K562 (cell line): ENCODE results near the gene PDE8A. TPM values are rescaled to one million over a fixed set of nuclear protein-coding genes. Genes with fewer than 3 reads are reported as not detected.

Source experiments
- ATAC-seq: fragments of 200-7000 bp; cut with Tn5 transposase; 3 replicates; pipeline ENCODE4 v1.9.1; 2020; ENCODE audit warnings: moderate library complexity
- BruUV-seq: library from RNA; stranded (reverse); fragments of 400-500 nt; replicated peaks from 2 replicates; lab custom pipeline; 2021; lab: Mats Ljungman, UMichigan
- CTCF ChIA-PET: fragments of 300-600 bp; formaldehyde crosslinking; extraction: SDS; loops from one replicate; lab custom pipeline; 2021; ENCODE audit warnings: low intra/inter-chr PET ratio; lab: Yijun Ruan, JAX
- POLR2A ChIA-PET: fragments of 300-600, 350-650 bp; sonication (Branson Sonifier 250); formaldehyde crosslinking; extraction: SDS; loops from one replicate; lab custom pipeline; 2021; ENCODE audit warnings: antibody characterized with exemption, inconsistent platforms; lab: Yijun Ruan, JAX
- DNase-seq, 4 experiments: peaks; one replicate each; pipeline versions ENCODE4 v3.0.0 to v3.0.0-alpha.2; 2011 to 2018; ENCODE audit warnings: low spot score in 3 of 4, mixed read lengths in 3 of 4; ENCODE audit errors: extremely low read depth in 1 of 4
- FAIRE-seq: peaks from 2 replicates; lab custom pipeline; 2011; peaks lifted over from hg19 to GRCh38; lab: Jason Lieb, UNC
- H2AFZ ChIP-seq: 2 replicates; pipeline ENCODE4 v1.6.0; 2011; ENCODE audit warnings: low read depth, low read length, control low read depth, inconsistent platforms
- H3K27ac ChIP-seq: fragments of 200-600 bp; 3 replicates; pipeline ENCODE4 v1.8.0; 2011; ENCODE audit warnings: low read depth, mild to moderate bottlenecking, control low read depth, inconsistent platforms, low read length, moderate library complexity, mixed read lengths; ENCODE audit errors: extremely low read depth
- H3K27me3 ChIP-seq, 2 experiments: fragments of 300-600 bp in 1 of 2; 2 replicates in 1 of 2; 3 replicates in 1 of 2; pipeline versions ENCODE4 v1.6.0 to v1.8.0; 2011; ENCODE audit warnings: inconsistent platforms in 2 of 2, low read length in 2 of 2, mild to moderate bottlenecking in 1 of 2, mixed read lengths in 1 of 2, moderate library complexity in 1 of 2; ENCODE audit not compliant: control insufficient read depth in 2 of 2, insufficient read depth in 2 of 2
- H3K36me3 ChIP-seq: fragments of 300-600 bp; 3 replicates; pipeline ENCODE4 v1.8.0; 2011; ENCODE audit warnings: mild to moderate bottlenecking, low read length, inconsistent platforms; ENCODE audit not compliant: control insufficient read depth, insufficient read depth
- H3K4me1 ChIP-seq, 2 experiments: fragments of 200-600 bp in 1 of 2; replicated peaks in 1 of 2; 2 replicates in 1 of 2; 3 replicates in 1 of 2; pipeline versions ENCODE4 v1.5.1 to v1.8.0; 2011; ENCODE audit warnings: inconsistent platforms in 2 of 2, low read length in 2 of 2, mild to moderate bottlenecking in 1 of 2, mixed read lengths in 1 of 2, moderate library complexity in 1 of 2; ENCODE audit not compliant: control insufficient read depth in 2 of 2, insufficient read depth in 2 of 2
- H3K4me2 ChIP-seq: 2 replicates; pipeline ENCODE4 v1.6.1; 2011; ENCODE audit warnings: low read length, control low read depth, inconsistent platforms, mixed read lengths; ENCODE audit not compliant: insufficient read depth
- H3K4me3 ChIP-seq: fragments of 200-600 bp; sonication (generic), shearing (Covaris generic); 2 replicates; pipeline ENCODE4 v1.5.1; 2016; ENCODE audit warnings: control low read depth, inconsistent platforms
- H3K79me2 ChIP-seq: fragments of 200-600 bp; 3 replicates; pipeline ENCODE4 v1.8.0; 2011; ENCODE audit warnings: low read length, inconsistent platforms; ENCODE audit not compliant: control insufficient read depth, insufficient read depth
- H3K9ac ChIP-seq, 2 experiments: 2 replicates each; pipeline versions ENCODE4 v1.6.0 to v1.6.1; 2011; ENCODE audit warnings: low read depth in 2 of 2, low read length in 2 of 2, control low read depth in 1 of 2, inconsistent platforms in 1 of 2, mild to moderate bottlenecking in 1 of 2, mixed read lengths in 1 of 2; ENCODE audit not compliant: insufficient read depth in 1 of 2
- H3K9me1 ChIP-seq: one replicate; pipeline ENCODE4 v1.6.0; 2011; ENCODE audit warnings: inconsistent platforms, mild to moderate bottlenecking, low read length, moderate library complexity; ENCODE audit not compliant: control insufficient read depth, insufficient read depth
- H3K9me3 ChIP-seq: replicated peaks from 2 replicates; pipeline ENCODE4 v1.5.1; 2011; ENCODE audit warnings: low read depth, low read length, inconsistent platforms; ENCODE audit not compliant: control insufficient read depth, insufficient read depth
- H4K20me1 ChIP-seq: replicated peaks from 2 replicates; pipeline ENCODE4 v1.6.1; 2011; ENCODE audit warnings: low read length, inconsistent platforms, mixed read lengths; ENCODE audit not compliant: control insufficient read depth, insufficient read depth
- CBX2 ChIP-seq: fragments of 200-600 bp; sonication (generic); IDR thresholded peaks from one replicate; pipeline ENCODE4 v1.6.1; 2012; ENCODE audit warnings: mild to moderate bottlenecking, low read length, inconsistent platforms; ENCODE audit not compliant: insufficient read depth, poor library complexity, severe bottlenecking
- CEBPG ChIP-seq, 3 experiments: fragments of 200-800 bp in 1 of 3; sonication (Bioruptor generic) in 1 of 3; sonication (generic) in 1 of 3; formaldehyde crosslinking in 1 of 3; IDR thresholded peaks in 2 of 3; conservative IDR thresholded peaks in 1 of 3; 2 replicates each; pipeline versions ENCODE4 v1.6.1 to v1.8.0; 2016 to 2022; ENCODE audit warnings: missing compliant biosample characterization in 2 of 3, missing genetic modification characterization in 2 of 3, mild to moderate bottlenecking in 1 of 3, missing genetic modification reagents in 1 of 3
- GABPB1 ChIP-seq: sonication (generic); formaldehyde crosslinking; IDR thresholded peaks from 2 replicates; pipeline ENCODE4 v1.8.0; 2022; ENCODE audit warnings: mild to moderate bottlenecking, missing genetic modification reagents
- GABPB2 ChIP-seq: fragments of 250-450 bp; sonication (Bioruptor Pico); conservative IDR thresholded peaks from 2 replicates; pipeline ENCODE4 v1.5.1; 2021; ENCODE audit warnings: mild to moderate bottlenecking
- KDM1A ChIP-seq, 2 experiments: fragments of 450-650 bp; IDR thresholded peaks; 2 replicates each; pipeline ENCODE4 v1.6.1; 2016; ENCODE audit warnings: mild to moderate bottlenecking in 2 of 2
- MCM3 ChIP-seq: fragments of 450-650 bp; IDR thresholded peaks from 2 replicates; pipeline ENCODE4 v1.6.1; 2016
- MTA2 ChIP-seq: fragments of 450-650 bp; IDR thresholded peaks from 2 replicates; pipeline ENCODE4 v1.6.1; 2016; ENCODE audit warnings: low read depth
- NFE2L1 ChIP-seq: fragments of 450-650 bp; IDR thresholded peaks from 2 replicates; pipeline ENCODE4 v1.6.1; 2016; ENCODE audit warnings: missing genetic modification characterization, low read depth, mild to moderate bottlenecking, missing compliant biosample characterization, moderate library complexity, borderline replicate concordance
- PTBP1 ChIP-seq: fragments of 200-400 bp; formaldehyde crosslinking; IDR thresholded peaks from 2 replicates; pipeline ENCODE4 v1.6.1; 2017; ENCODE audit warnings: low read depth, low read length
- RBM14 ChIP-seq: fragments of 200-400 bp; formaldehyde crosslinking; IDR thresholded peaks from 2 replicates; pipeline ENCODE4 v1.6.1; 2018; ENCODE audit warnings: low read depth, mild to moderate bottlenecking, low read length, moderate library complexity, borderline replicate concordance; ENCODE audit not compliant: insufficient read depth
- TAF7 ChIP-seq: fragments of 450-650 bp; IDR thresholded peaks from 2 replicates; pipeline ENCODE4 v1.6.1; 2016; ENCODE audit warnings: missing genetic modification characterization, missing compliant biosample characterization
- ZEB2 ChIP-seq: fragments of 450-650 bp; IDR thresholded peaks from 2 replicates; pipeline ENCODE4 v1.6.1; 2016
- WGBS: fragments of 100-300 bp; shearing (Covaris generic); methylation state at CpG from one replicate; pipeline ENCODE4 v1.1.6; 2016; ENCODE audit warnings: low coverage, mixed read lengths; ENCODE audit not compliant: insufficient coverage; ENCODE audit errors: missing lambda C conversion rate; 5-methylcytosine and 5-hydroxymethylcytosine counted together
- in situ Hi-C: fragments of 300-500 bp; cut with MboI; formaldehyde crosslinking; loops from 4 replicates; pipeline ENCODE4 v1.15.0; 2018; ENCODE audit warnings: inconsistent platforms, mixed read lengths
- intact Hi-C: fragments of 100-400 bp; cut with micrococcal nuclease; formaldehyde crosslinking; loops from 2 replicates; pipeline ENCODE4 v1.14.2; 2022
- polyA plus RNA-seq, 8 experiments: library from polyadenylated mRNA; depleted of rRNA in 4 of 8; stranded (reverse) in 5 of 8; unstranded in 3 of 8; fragments of >200 nt; fragmentation: Nextera tagmentation in 2 of 8; fragmentation: Illumina TruSeq in 1 of 8; extraction: Ambion mirVana in 2 of 8; extraction: Trizol in 1 of 8; gene quantifications; 2 replicates each; pipeline versions ENCODE4 v1.2.1 to v1.2.3, GENCODE V29; 2011 to 2014; ENCODE audit warnings: inconsistent platforms in 1 of 8, missing spikeins in 1 of 8
- total RNA-seq, 7 experiments: library from RNA; depleted of rRNA in 6 of 7; stranded (reverse); fragments of >200 nt in 6 of 7; fragmentation: Illumina TruSeq in 2 of 7; extraction: Trizol in 2 of 7; gene quantifications; 2 replicates each; pipeline versions ENCODE4 v1.2.1 to v1.2.3, GENCODE V29; 2011 to 2021; ENCODE audit warnings: low replicate concordance in 1 of 7
- TF ChIP-seq, protein P1 (sequence below): fragments of 150-350 bp; conservative IDR thresholded peaks from 2 replicates; pipeline ENCODE4 v1.6.1; 2014; ENCODE audit warnings: low read length

The PDE8A gene
- total and polyA plus RNA-seq, 9 of the 15 experiments (the other 6 are each of a cell fraction or from before 2014, with no cell fraction given), result 5.9 to 40.3 (median 19.8) TPM

DNA sequence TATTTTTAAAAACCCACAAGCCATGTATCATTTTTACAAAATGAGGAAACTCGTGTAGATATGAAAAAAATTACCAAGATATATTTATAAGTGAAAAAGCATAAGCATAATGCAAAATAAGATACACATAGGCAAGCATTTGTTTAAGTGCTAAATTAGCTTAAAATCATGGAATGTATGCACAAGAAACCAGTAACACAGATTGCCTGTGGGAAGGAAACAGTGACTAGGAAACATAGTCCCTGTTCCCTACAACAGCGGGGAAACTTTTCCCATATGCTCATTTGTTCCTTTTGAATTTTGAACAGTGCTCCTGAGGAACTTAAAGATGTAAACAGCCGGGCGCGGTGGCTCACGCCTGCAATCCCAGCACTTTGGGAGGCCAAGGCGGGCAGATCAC is 169.5 kb downstream of the PDE8A start:
- Histone ChIP-seq H3K27me3 (no peaks in the 10 kb centered on the region; a peak in 1 of 5 replicates), H3K79me2 (no peaks in the 10 kb centered on the region), H3K9me1 (no peaks in the 10 kb centered on the region), H3K27ac (no peak overlapping the region), H4K20me1 (no peaks in the 10 kb centered on the region), H3K9ac (no peak overlapping the region), H2AFZ (no peak overlapping the region), H3K4me2 (no peak overlapping the region), H3K4me3 (no peak overlapping the region), H3K4me1 (no peaks in the 10 kb centered on the region), H3K9me3 (no peaks in the 10 kb centered on the region), H3K36me3 (no peaks in the 10 kb centered on the region)
- DNase-seq, result no peak
- WGBS, result 69% methylated on average over 6 of the region's 7 CpGs
- in situ Hi-C loops, result no loop called here
- ChIA-PET CTCF (no interaction called here), POLR2A (interaction anchor here (0.6 kb wide), 2 partner anchors 38 to 197 kb away, joined by 3 read pairs; no protein-coding TSS in a partner anchor)
- no peak for ATAC-seq
- no TSS peak for BruUV-seq
- intact Hi-C loops, result no loop called here
- FAIRE-seq, result no peak
- no peak for TF ChIP-seq ZEB2
- no peak for TF ChIP-seq KDM1A (IDR thresholded peaks at IDR 0.05)
- TF ChIP-seq MCM3, result no peak
- no peak for TF ChIP-seq CBX2
- TF ChIP-seq NFE2L1, result no peak
- no peak for TF ChIP-seq GABPB2 (CRISPR knock-in tag)
- no peak for TF ChIP-seq CEBPG (CRISPR knock-in tag; IDR thresholded peaks at IDR 0.05)
- TF ChIP-seq CEBPG (tag; conservative IDR thresholded peaks at IDR 0.05 in 1 of 2, IDR thresholded peaks at IDR 0.05 in 1 of 2), result no peak
- TF ChIP-seq, protein P1, sequence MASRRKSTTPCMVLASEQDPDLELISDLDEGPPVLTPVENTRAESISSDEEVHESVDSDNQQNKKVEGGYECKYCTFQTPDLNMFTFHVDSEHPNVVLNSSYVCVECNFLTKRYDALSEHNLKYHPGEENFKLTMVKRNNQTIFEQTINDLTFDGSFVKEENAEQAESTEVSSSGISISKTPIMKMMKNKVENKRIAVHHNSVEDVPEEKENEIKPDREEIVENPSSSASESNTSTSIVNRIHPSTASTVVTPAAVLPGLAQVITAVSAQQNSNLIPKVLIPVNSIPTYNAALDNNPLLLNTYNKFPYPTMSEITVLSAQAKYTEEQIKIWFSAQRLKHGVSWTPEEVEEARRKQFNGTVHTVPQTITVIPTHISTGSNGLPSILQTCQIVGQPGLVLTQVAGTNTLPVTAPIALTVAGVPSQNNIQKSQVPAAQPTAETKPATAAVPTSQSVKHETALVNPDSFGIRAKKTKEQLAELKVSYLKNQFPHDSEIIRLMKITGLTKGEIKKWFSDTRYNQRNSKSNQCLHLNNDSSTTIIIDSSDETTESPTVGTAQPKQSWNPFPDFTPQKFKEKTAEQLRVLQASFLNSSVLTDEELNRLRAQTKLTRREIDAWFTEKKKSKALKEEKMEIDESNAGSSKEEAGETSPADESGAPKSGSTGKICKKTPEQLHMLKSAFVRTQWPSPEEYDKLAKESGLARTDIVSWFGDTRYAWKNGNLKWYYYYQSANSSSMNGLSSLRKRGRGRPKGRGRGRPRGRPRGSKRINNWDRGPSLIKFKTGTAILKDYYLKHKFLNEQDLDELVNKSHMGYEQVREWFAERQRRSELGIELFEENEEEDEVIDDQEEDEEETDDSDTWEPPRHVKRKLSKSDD, result no peak
- no peak for TF ChIP-seq TAF7 (tag)
- TF ChIP-seq MTA2, result no peak
- no peak for TF ChIP-seq GABPB1 (CRISPR knock-in tag)
- TF ChIP-seq PTBP1, result no peak
- no peak for TF ChIP-seq RBM14
